IPS-NIHi7 (cell line): ENCODE data around the gene AP3B1.

Experiments used
- DNase-seq: peaks from one replicate; pipeline ENCODE4 v3.0.0; 2012; ENCODE audit warnings: mixed read lengths; ENCODE audit errors: extremely low spot score

AP3B1 gene

DNA sequence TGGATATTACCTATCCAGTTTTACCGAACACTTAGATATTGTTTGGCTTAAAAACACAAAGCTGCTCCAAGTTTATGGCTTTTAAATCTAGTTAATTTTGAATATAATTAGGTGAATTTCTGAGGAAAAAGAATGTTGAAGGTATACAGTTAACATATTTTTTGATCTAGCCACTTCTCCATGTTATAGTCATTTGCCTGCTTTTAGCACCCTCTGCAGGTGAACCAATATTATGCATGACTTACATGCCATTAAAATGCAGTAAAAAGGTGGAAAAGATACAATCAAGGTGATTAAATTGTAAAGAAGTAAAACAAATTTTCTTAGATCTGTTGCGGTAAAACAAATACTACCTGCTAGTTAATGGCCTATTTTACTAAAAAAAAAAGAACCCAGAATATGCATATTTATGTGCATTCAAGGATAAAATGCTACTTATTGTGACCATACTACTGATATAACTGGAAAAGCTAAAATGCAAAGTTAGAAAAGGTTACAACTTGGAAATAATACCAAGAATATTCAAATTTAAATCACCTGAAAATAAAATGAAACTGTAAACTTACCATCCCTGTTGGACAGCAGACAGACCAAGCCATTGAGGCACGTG is 132.1 kb downstream of the AP3B1 start:
- peak; percentile 19 for DNase-seq

DNA sequence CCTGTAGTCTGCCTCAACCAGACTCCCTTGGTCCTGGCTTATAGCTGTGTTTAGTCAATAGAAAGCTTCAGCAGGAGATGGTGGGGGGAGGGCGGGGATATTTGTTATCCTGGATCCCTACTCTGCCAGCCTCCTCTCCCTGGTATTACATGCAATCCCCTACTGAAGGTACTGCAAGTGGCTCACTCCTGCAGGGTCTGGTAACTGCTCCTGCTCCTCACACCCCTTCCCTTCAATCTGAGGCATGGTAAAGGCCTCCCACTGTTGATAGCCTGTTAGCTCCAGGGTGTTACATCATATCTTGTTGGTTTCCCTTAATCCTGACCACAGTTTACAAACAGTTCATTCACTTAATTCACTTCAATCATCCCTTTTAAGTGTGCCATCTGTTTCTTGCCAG is 137.5 kb downstream of the AP3B1 start:
- DNase-seq, result peak; percentile 9

DNA sequence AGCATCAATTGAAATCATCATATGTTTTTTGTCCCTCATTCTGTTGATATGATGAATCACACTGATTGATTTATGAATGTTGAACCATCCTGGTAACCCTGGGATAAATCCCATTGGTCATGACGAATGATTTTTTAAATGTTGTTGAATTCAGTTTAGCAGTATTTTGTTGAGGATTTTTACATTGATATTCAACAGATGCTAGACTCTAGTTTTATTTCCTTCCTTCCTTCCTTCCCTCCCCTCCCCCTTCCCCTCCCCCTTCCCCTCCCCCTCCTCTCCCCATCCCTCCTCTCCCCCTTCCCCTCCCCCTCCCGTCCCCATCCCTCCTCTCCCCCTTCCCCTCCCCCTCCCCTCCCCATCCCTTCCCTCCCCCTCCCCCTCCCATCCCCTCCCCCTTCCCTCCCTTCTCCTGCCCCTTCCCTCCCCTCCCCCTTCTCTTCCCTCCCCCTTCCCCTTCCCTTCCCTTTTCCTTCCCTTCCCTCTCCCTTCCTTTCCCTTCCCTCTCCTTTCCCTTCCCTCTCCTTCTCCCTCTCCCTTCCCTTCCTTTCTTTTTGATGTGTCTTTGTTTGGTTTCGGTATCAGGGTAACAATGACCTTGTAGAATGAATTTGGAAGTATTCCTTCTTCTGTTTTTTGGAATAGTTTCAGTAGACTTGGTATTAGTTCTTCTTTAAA is 142.8 kb downstream of the AP3B1 start:
- DNase-seq, result no peak

DNA sequence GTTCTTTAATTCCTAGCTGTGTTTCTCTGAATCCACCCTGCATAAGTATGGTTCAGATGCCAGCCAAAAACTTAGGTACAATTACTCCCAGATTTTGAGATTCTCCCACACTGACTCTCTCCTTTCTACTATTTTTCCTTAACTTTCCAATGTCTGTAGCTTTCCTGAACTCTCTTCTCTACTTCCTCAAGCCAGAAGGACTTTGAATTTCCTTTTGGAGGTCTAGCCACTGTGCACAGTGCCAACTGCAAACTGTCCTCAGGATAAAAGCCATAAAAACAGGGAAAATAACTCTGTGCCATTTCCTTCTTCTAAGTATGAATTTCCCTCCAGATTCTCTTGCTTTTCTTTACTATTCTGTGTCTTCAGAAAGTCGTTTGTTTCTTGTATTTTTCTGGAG is 157.2 kb downstream of the AP3B1 start:
- DNase-seq, result no peak

DNA sequence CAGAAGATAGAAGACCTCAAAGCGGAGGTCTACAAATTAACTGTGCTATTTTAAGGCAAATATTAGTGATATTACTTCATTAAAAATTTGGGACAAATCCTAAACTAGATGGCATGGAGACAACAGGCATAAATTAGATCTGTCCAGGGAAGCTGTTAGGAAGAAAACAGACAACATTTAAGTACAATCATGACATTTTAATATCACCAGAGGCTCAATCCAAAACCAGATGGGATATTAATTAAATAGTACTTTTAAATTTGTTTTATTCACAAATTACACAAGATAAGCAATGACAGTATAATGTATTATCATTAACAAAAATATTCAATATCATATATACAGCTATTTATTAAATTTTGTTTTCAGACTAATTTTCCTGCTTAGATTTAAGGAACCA is 161.1 kb downstream of the AP3B1 start:
- no peak for DNase-seq

DNA sequence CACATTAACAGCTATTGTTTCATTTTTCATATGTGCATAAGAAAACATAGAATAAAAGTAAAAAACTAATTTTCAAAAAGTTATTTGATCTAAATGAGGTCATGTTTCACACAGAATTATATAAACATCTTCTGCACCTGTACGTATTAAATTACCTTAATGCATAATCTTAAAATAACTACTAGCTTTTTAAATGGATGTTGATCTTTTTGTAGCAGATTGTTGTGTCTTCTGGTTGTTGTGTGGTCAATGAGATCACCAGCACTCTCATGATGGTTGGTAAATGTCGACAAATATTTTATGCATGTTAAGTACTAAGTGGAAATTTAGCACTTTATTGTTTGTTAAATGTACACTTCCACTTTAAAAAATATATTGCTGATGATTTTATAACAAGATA is 162.0 kb downstream of the AP3B1 start:
- DNase-seq, result no peak

DNA sequence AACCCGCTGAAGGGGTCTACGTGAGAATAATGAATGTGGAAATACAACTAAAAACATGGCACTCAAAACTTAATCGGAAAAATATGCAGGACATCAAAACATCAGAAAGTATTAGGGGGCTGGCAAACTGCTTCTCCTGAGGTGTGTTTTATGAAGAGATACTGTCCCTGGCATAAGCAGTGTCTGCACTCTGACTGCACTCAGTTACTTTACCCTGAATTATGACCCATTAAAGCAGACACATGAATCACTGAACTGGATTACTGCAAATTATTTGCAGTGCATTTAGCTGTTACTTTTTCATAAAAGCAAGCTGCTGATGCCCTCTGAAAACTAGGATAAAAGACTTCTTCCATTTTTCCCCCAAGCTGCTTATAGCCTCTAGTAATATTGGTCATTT is 164.9 kb downstream of the AP3B1 start:
- no peak for DNase-seq

DNA sequence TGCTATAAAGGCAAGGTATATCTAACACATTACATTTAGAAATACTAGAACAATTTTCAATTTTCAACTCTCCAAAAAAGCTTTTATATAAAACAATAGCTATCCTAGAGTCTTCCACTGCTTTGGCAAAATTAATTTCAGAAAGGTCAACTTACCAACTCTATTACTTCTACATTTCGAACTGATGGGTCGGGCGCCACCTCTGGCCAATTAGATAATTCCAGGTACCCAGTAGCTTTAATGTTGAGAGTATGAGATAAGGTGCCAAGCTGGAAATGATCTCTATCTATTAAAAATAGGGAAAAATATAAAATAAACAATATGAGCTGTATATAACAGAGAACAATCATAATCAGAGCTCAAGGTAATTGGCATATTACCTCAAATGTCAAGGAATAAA is 166.6 kb downstream of the AP3B1 start:
- peak; percentile 42 for DNase-seq

DNA sequence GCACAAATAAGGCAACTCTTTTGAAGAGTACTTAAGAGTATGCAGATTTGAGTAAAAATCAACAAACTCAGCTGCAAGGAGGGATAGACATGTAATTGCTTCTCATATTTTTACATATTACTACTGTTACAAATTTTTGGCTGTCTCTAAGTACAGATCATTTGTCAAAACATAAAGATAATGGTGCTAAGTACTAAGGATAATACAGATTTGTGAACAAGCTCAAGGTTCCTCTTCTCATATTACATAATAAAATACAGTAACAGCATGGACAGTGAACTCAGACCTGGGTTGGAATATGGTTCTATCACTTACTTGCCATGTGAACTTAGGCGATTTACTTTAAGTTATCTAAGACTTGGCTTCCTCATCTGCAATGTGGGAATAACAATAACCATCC is 168.0 kb downstream of the AP3B1 start:
- no peak for DNase-seq

DNA sequence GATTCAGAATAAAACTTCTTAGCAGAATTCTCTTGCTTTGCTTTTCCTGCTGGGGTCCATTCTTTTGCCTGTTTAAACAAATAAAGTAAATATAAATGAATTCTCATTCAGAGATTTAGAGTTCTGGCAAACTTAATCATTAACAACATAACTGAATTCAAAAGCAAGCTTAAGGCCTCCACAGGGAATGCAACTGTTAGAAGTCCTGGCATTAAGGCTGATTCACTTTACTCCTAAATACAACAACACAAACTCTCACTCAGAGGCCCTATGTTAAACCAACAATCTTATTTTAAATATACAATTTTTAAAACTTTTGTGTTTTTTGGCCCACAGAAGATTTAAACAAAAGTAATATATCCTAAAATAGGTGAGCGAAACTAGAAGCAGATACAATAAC is 178.3 kb downstream of the AP3B1 start:
- no peak for DNase-seq

DNA sequence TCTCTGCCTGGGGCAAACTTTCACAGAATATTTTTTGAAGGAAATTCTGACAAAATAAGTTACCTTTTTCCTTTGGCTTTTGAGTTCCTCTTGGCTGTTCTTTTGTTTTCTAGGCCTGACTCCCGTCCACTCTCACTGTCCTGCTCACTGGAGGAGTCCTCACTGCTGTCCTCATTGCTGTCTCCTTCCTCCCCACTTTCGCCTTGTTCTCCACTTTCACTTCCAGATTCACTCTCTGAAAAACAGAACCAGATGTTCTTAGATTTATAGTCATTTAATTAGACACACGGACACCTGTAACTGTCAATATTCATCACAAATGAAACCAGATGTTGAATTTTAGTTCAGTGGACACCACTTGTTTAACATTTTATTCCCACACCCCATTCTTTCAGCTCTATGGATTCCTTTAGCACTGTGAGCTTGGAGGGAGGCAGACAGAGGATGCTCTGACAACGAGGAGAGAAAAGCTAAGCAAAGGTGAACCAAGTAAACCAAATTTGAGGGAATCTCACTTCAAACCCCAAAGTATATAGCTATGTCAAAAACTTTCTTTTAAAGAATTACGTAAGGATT is 180.7 kb downstream of the AP3B1 start:
- no peak for DNase-seq

DNA sequence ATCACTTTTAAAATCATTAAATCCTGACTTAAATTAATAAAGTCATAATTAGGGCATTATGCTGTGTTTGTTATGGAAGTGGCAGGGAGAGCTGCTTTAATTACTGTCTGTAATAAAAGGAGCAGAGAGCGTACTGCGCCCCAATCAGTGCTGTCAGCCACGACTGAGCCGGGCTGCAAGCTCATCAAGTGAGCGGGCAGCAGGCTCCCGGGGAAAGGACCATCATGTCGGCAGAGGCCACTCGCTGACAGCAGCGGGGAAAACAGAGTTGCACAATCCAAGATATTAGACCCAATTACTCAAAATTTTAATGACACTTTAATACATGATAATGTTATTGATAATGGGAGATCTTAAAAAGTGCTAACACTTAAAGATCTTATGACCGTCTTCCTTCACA is 181.6 kb downstream of the AP3B1 start:
- DNase-seq, result no peak

DNA sequence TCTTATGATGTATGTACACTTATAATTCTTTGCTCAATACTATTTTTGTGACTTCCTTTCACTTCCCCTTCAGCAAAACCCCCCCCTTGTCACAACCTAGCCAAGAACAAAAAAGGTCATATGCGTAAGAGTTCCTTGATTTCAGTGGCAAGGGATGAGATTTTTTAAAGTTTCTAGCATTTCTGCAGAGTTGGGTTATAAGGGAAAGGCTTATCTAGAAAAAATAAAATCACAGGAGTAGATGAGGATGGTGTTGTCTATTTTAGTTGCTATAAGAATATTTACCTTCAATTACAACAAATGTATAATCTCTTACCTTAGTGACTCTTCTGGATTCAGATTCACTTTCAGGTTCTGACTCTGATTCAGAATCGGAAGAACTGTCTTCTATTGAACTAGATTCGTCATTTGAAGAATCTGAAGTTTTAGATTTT is 184.6 kb downstream of the AP3B1 start:
- no peak for DNase-seq

DNA sequence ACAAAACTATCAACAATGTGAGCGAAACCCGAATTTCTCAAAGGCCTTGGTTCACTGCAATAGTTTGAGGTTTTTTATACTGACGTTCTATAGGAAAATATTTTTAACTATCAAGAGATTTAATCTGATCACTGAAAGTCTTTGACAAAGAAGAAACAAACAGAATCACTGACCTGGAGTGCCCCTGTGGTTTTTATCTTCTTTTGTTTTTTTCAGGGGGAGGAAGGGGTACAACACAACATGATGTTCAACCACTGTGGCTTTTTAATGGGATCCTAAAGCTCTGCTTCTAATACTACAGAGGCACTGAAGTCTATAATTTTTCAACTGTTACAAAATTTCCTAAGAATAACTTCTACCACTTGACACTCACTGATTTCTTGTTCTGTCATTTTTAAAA is 185.9 kb downstream of the AP3B1 start:
- no peak for DNase-seq

DNA sequence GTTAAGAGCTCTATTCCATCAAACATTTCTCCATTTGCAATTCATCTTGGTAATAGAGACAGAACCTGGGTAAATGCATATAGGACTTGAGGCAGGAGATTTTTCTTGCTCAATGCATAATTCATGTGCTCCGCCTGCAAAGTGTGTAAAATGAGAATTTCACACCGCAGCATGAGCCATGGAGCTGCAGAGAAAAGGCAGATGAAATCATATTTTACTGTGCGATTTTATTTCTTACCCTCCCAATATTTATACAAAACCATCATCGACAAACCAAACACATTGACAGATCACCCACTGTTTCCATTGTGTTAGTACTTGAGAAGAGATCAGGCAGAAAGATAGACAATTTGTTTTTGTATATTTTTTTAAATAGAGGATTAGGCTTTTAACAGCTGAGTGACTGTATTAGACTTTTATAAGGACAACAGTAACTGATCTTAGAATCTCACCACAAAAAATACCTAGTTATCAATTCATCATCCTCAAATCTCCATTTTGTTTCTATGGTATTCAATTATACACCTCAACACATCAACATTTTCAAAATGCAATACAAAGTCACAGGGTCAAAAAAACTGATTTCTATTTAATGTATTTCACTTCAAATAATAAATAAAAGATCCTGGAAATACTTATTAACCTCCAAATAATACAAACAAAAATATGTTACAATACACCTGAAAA is 191.1 kb downstream of the AP3B1 start:
- DNase-seq, result no peak

DNA sequence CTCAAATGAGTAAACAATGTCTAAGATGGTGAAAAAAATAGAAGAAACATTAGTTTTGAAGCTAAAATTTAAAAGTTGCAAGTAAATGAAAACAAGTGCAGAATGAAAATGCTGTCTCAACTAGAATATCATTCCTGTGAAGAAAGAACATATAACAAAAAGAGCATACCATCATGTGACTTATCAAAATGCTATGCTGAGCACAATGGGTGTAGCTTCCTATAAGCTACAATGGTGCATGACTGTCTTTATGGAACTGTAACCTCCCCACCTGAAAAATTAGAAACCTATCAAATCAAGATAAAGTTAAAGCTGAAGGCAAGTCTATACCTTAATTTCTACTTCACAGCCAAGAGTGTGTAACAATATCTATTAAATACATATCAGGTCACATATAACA is 192.0 kb downstream of the AP3B1 start:
- no peak for DNase-seq

DNA sequence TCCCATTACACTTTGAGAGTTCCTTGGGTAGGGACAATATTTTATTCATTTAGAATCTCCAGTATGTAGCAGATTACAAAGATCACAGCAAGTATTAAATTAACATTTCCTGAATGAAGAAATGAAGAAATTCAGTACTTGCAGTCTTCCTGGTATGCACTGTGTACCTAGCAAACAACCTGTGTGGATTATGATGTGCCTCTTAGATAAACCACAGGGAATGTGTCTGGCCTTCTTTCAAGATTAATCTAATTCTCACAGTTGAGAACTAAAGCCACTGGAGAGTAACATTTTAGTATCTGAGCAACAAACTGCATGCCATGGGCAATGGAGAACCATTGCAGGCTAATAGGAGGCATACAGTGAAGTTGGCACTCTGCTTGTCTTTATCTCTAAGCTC is 199.4 kb downstream of the AP3B1 start:
- DNase-seq, result no peak

DNA sequence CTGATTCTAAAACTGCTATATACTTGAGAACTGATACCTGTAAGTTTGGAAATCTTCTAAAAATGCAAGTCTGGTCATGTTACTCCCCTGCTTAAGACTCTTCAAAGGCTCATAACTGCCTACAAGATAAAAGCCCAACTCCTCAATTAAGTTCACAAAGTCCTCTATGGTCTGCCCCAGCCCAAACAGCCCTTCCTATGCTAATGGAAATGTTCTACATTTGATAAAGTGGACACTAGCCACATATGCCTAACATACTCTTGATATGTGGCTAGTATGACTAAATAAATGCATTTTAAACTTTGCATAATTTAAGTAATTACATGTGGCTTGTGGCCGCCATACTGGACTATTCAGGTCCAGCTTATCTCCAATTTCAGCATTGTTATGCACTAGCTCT is 204.5 kb downstream of the AP3B1 start:
- DNase-seq, result no peak

DNA sequence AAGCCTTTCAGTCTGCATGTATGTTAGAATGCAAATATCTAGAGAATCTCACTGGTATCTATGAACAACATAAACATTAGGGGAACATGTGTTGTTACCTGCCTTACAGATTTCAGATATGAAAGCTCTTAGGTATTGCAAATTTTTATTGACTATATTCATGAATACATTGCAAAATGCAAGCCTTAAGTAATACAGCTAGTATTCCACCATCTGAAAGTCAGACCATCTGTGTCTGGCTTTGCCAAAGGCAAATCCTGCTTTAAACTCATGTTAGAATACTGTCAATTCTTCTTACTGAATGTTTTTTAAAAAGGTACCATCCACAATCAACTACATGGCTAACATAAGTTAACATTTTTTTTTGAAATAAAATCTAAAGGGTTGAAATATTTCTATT is 215.6 kb downstream of the AP3B1 start:
- no peak for DNase-seq

DNA sequence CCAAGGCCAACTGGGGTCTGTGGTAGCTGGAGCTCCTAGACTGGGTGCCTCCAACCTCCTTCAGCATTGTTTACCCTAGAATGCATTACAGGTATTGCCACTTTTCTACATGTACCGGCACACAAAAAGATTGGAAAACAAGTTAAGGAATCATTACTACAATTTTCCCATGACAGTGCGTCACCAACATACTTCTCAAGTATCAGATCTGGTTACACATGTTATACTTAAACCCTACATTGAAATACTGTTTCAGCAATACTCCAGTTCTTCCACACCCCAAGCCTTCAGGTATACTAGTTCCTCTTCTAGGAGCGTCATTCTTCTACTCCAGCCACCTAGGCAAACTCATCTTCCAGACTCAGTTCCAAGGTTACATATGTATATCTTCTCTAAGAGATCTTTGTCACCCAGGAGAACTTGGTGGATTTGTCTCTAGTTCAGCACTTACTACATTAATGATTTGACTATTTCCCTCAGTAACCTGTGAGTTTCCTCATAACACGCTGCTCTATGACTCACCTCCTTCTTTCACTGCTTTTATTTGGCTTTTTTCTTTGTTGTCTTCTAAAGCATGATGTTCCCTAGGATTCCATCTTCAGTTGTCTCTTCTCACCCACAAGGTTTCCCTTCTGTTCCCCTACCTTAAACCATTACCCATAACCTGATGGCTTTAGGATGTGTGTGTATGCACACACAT is 217.0 kb downstream of the AP3B1 start:
- no peak for DNase-seq

DNA sequence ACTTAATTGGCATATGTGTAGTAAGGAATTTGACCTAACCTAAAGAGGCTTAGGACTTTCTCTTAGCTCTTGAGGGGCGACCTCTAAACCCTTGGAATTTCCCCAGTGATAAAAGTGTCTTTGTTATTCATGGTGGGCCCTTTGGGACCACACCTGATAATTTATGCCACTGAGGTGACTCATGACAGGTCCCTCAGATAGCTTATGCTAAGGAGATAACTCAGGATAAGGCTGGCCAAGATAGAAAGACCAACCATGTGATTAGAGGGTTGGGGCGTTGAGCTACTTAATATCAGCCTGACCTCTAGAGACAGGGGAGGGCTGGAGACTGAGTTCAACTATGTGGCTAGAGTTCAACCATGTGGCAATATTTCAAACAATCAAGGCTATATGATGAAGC is 218.1 kb downstream of the AP3B1 start:
- DNase-seq, result peak; percentile 49

DNA sequence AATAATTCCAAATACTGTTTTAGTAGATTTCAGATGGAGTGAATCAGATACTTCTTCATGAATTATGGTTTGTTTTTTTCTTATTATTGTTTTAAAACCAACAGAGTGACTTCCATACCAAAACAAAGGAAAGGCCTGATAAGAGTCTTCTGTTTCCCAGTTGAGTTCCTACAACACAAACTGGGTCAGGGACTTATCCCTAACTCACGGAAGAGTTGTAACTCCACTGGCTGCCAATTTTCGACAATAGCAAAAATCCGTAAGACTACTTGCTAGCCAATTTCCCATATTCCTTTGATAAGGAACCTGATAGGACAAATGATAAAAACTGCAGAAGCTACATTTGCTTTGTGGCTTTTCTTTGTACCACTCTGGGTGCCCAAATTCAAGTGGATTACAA is 219.2 kb downstream of the AP3B1 start:
- no peak for DNase-seq
